Mucosa of stomach (tissue), 1 donor: ENCODE results near the gene AKAP12.

Source experiments
- H3K27me3 ChIP-seq: one replicate; pipeline ENCODE4 v1.7.0; 2013; ENCODE audit warnings: mild to moderate bottlenecking, low read length; ENCODE audit not compliant: control insufficient read depth, insufficient read depth
- H3K36me3 ChIP-seq: one replicate; pipeline ENCODE4 v1.7.0; 2013; ENCODE audit warnings: low read length; ENCODE audit not compliant: control insufficient read depth, insufficient read depth
- H3K4me1 ChIP-seq: one replicate; pipeline ENCODE4 v1.7.0; 2013; ENCODE audit warnings: mild to moderate bottlenecking, low read length; ENCODE audit not compliant: control insufficient read depth, insufficient read depth
- H3K4me3 ChIP-seq: one replicate; pipeline ENCODE4 v1.7.0; 2013; ENCODE audit warnings: low read length
- H3K9ac ChIP-seq: one replicate; pipeline ENCODE4 v1.7.0; 2013; ENCODE audit warnings: mild to moderate bottlenecking, low read length, moderate library complexity
- H3K9me3 ChIP-seq: one replicate; pipeline ENCODE4 v1.7.0; 2013; ENCODE audit warnings: mild to moderate bottlenecking, low read length, moderate library complexity; ENCODE audit not compliant: control insufficient read depth
- donor health status: Pancreatic carcinoma.

Gene AKAP12

GRCh38 chr6:151384151-151384550, 144.4 kb downstream of the AKAP12 start:
- H3K9me3 ChIP-seq = no peaks in the 10 kb centered on the region
- no peaks in the 10 kb centered on the region for H3K36me3 ChIP-seq
- H3K4me1 ChIP-seq = peaks cover 5% of the 10 kb centered on the region
- no peaks in the 10 kb centered on the region for H3K27me3 ChIP-seq
- no peak overlapping the region for H3K9ac ChIP-seq
- H3K4me3 ChIP-seq = no peak overlapping the region

GRCh38 chr6:151385177-151385576, 145.4 kb downstream of the AKAP12 start:
- Histone ChIP-seq H3K4me3 (no peak overlapping the region), H3K4me1 (peaks cover 10% of the 10 kb centered on the region), H3K27me3 (no peaks in the 10 kb centered on the region), H3K9me3 (no peaks in the 10 kb centered on the region), H3K9ac (no peak overlapping the region), H3K36me3 (no peaks in the 10 kb centered on the region)

DNA sequence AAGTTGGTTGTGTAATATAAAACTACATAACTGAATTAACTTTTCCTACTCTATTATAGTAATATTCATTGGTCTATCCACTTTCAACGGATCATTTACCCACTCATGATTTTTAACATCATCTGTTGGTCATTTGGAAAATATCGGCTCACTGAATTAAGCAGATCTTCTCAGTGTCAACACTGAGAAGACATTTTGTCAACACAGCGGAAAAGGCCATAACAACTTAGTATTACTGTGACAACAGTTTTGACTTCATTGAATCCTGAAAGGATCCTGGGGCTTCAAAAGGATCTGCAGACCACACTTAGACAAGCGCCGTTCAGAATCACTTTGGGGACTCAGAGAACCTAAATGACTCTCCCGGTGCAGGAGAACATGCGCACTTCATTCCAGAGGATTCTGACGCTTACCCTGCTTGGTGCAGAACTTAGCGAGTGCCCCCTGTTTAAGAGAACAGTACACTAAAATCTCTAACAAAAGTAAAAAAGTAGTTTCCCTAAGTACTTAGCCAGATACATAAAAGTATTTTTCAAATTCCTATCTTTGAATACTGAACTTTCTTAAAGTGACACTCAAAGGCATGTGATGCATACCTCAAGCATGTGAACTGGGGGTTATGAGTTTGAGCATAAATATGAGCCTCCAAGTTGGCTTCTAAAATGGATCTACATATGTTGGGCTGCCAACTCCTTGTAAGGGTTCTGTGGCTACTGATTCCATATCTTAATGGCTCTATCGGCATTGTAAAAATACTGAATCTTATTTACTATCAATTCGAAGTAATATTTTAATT, 147.6 kb downstream of the AKAP12 start:
- Histone ChIP-seq H3K4me3 (no peak overlapping the region), H3K9ac (no peak overlapping the region), H3K27me3 (no peaks in the 10 kb centered on the region), H3K9me3 (no peaks in the 10 kb centered on the region), H3K4me1 (peaks cover 15% of the 10 kb centered on the region), H3K36me3 (no peaks in the 10 kb centered on the region)

DNA sequence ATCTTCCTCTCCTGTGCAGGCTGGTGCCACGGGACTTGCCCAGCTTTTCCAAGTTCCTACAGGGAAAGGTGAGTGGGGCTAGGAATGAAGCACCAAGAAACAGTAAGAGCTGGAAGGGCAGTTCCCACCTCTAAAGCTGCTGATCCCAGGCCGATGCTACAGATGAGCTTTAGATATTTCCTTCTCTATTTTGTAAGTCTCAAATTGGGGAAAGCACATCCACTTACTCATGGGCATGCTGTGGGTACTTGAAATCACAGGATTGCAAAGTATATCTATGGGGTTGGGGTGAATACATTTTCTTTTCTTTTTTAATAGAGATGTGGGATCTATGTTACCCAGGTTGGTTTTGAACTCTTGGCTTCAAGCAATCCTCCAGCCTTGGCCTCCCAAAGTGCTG, 148.5 kb downstream of the AKAP12 start:
- Histone ChIP-seq H3K4me1 (peaks cover 24% of the 10 kb centered on the region), H3K36me3 (no peaks in the 10 kb centered on the region), H3K27me3 (no peaks in the 10 kb centered on the region), H3K4me3 (no peak overlapping the region), H3K9ac (no peak overlapping the region), H3K9me3 (no peaks in the 10 kb centered on the region)

- peak overlapping the region; percentile 89 for H3K4me3 ChIP-seq
- H3K36me3 ChIP-seq = no peaks in the 10 kb centered on the region
- H3K9me3 ChIP-seq = no peaks in the 10 kb centered on the region
- H3K27me3 ChIP-seq = no peaks in the 10 kb centered on the region
- peak overlapping the region; percentile 96 for H3K9ac ChIP-seq
- peaks cover 32% of the 10 kb centered on the region for H3K4me1 ChIP-seq
These were observed 149.3 kb downstream of the AKAP12 start for GRCh38 chr6:151388997-151389617.

- H3K9ac ChIP-seq = peak overlapping the region; percentile 96
These were observed 150.0 kb downstream of the AKAP12 start for GRCh38 chr6:151389618-151390275.

DNA sequence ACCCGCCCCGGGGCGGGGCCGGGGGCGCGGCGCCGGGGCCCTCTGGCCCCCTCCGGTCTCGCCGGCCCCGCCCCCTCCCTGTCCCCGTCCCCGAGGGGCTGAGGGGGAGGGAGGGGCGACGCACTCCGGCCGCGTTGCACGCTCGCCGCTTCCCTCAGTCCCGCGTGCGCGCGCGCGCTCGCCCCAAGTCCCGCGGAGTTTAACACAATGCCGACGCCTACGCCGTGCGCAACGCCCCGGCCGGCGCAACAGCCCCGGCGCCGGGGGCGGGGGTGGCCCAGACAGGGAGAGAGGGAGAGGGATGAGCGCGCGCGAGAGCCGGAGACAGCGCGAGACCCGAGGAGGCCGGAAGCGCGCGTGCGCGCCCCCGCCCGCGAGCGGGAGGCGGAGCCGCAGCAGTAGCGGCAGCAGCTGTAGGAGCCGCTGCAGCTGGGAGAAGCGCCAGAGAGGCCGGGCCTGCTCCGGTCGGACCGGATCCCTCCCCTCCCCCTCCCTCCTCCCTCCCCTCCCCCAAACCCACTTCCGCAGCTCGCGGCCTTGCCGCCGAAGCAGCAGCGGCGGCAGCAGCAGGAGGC, 150.6 kb downstream of the AKAP12 start:
- no peaks in the 10 kb centered on the region for H3K27me3 ChIP-seq
- H3K9ac ChIP-seq = peak overlapping the region; percentile 90
- peaks cover 32% of the 10 kb centered on the region for H3K4me1 ChIP-seq
- H3K4me3 ChIP-seq = no peak overlapping the region
- H3K36me3 ChIP-seq = no peaks in the 10 kb centered on the region
- H3K9me3 ChIP-seq = no peaks in the 10 kb centered on the region

More at GRCh38 chr6:151389618-151390275, 150.0 kb downstream of the AKAP12 start:
- H3K4me3 ChIP-seq = peak overlapping the region; percentile 89
- peaks cover 32% of the 10 kb centered on the region for H3K4me1 ChIP-seq
- H3K27me3 ChIP-seq = no peaks in the 10 kb centered on the region
- no peaks in the 10 kb centered on the region for H3K36me3 ChIP-seq
- no peaks in the 10 kb centered on the region for H3K9me3 ChIP-seq

DNA sequence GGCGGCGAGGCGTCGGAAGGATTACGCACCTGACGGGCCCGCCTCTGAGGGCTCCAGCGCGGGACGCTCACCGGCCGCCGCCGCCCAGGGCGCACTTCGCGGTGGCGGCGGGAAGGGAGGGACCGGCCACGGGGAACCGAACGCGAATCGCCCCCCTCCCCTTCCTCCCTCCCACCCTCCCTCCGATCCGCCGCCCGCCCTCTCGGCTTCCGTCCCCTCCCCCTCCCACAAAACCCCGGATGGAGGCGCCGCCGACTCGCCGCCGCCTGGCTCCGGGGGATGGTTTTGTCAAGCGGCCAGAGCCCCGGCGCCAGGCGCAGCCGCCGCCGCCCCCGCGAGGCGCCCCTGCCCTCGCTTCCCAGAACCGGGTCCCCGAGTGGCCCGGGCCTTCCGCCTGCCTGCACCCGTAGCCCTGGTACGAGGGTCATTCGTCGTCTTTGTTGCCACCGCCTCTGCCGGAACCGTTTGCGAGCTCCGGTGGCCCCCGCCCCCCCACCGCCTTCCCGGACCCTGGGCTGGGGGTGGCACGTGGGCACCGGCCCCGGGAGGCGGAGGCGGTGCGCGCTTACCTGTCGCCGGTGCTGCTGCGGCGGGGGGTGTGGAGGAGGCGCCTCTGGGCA, 151.2 kb downstream of the AKAP12 start:
- H3K9ac ChIP-seq = peak overlapping the region; percentile 90
- no peaks in the 10 kb centered on the region for H3K9me3 ChIP-seq
- H3K4me3 ChIP-seq = peak overlapping the region; percentile 25
- no peaks in the 10 kb centered on the region for H3K36me3 ChIP-seq
- H3K4me1 ChIP-seq = peaks cover 32% of the 10 kb centered on the region
- no peaks in the 10 kb centered on the region for H3K27me3 ChIP-seq

GRCh38 chr6:151391471-151392413, 152.0 kb downstream of the AKAP12 start, which contains the start of gene ZBTB2:
TSS of gene ZBTB2 (minus strand) at chr6:151391559. CDS start at chr6:151373637, 17,922 bp downstream.
- Histone ChIP-seq H3K4me1 (peaks cover 32% of the 10 kb centered on the region), H3K4me3 (peak within 1 kb of the TSS; percentile 26), H3K27me3 (no peaks in the 10 kb centered on the region), H3K36me3 (no peaks in the 10 kb centered on the region), H3K9ac (peak within 1 kb of the TSS; percentile 90), H3K9me3 (no peaks in the 10 kb centered on the region)

GRCh38 chr6:151392427-151392826, 152.7 kb downstream of the AKAP12 start:
- no peaks in the 10 kb centered on the region for H3K9me3 ChIP-seq
- H3K4me3 ChIP-seq = no peak overlapping the region
- H3K27me3 ChIP-seq = no peaks in the 10 kb centered on the region
- H3K9ac ChIP-seq = peak overlapping the region; percentile 3
- peaks cover 32% of the 10 kb centered on the region for H3K4me1 ChIP-seq
- no peaks in the 10 kb centered on the region for H3K36me3 ChIP-seq

- no peak overlapping the region for H3K9ac ChIP-seq
- H3K36me3 ChIP-seq = no peaks in the 10 kb centered on the region
- no peaks in the 10 kb centered on the region for H3K27me3 ChIP-seq
- peaks cover 32% of the 10 kb centered on the region for H3K4me1 ChIP-seq
- no peaks in the 10 kb centered on the region for H3K9me3 ChIP-seq
- no peak overlapping the region for H3K4me3 ChIP-seq
These were observed 153.6 kb downstream of the AKAP12 start for GRCh38 chr6:151393410-151393809.
